ENCODE data around the gene MED12L.

- TF ChIP-seq, protein P1, sequence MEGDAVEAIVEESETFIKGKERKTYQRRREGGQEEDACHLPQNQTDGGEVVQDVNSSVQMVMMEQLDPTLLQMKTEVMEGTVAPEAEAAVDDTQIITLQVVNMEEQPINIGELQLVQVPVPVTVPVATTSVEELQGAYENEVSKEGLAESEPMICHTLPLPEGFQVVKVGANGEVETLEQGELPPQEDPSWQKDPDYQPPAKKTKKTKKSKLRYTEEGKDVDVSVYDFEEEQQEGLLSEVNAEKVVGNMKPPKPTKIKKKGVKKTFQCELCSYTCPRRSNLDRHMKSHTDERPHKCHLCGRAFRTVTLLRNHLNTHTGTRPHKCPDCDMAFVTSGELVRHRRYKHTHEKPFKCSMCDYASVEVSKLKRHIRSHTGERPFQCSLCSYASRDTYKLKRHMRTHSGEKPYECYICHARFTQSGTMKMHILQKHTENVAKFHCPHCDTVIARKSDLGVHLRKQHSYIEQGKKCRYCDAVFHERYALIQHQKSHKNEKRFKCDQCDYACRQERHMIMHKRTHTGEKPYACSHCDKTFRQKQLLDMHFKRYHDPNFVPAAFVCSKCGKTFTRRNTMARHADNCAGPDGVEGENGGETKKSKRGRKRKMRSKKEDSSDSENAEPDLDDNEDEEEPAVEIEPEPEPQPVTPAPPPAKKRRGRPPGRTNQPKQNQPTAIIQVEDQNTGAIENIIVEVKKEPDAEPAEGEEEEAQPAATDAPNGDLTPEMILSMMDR (IDR thresholded peaks at IDR 0.05) = no peak
- no peak for TF ChIP-seq POLR2A (IDR thresholded peaks at IDR 0.05)
Observed at GRCh38 chr3:151283387-151283786, 197.9 kb downstream of the MED12L start.
